Adrenal gland (tissue), 5 donors: ENCODE data around the gene SAMD4A.

Source experiments
- CTCF ChIP-seq, 6 experiments: fragments of 450-650 bp in 4 of 6; fragments of 200-600 bp in 2 of 6; sonication (generic) in 1 of 6; IDR thresholded peaks; 1 replicate in 5 of 6; 2 replicates in 1 of 6; pipeline versions ENCODE4 v1.5.1 to v1.8.0; 2016 to 2021; ENCODE audit warnings: antibody characterized with exemption in 6 of 6, mild to moderate bottlenecking in 2 of 6, moderate library complexity in 1 of 6
- POLR2A ChIP-seq, 2 donors: fragments of 450-650 bp; IDR thresholded peaks; one replicate each; pipeline ENCODE4 v1.6.1; 2017; ENCODE audit warnings: antibody characterized with exemption in 2 of 2, mild to moderate bottlenecking in 2 of 2, moderate library complexity in 1 of 2
- donor health status: DM: no; HTN: no; CAD: no.

DNA sequence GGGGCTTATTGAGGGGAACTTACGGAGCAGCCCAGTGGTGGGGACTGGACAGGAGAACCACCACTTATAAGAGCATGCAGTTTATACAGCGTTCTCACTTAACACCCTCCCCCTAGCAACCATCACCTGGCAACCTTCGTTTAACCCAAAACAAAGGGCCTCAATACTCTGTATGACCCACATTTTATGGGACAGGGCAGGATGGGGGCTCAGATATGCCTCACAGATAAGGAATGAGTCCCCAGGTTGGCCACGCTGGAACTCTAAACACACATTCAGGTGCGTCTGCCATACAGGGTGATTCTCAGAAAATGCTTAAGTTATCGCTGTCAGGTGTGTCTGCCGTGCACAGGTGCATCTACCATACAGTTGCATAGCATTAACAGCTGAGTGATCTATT, 236.5 kb downstream of the SAMD4A start:
- TF ChIP-seq CTCF (IDR thresholded peaks at IDR 0.05) (no peak), POLR2A (IDR thresholded peaks at IDR 0.05) (no peak)
